Kidney (tissue), 14 donors: ENCODE data around the gene CMPK1. TPM values are rescaled to one million over a fixed set of nuclear protein-coding genes. Genes with fewer than 3 reads are reported as not detected.

Source experiments
- DNase-seq, 5 donors: peaks; one replicate each; pipeline ENCODE4 v3.0.0-alpha.2; 2013 to 2020
- FAIRE-seq: peaks from 2 replicates; lab custom pipeline; 2012; peaks lifted over from hg19 to GRCh38; lab: Jason Lieb, UNC
- H3K27ac ChIP-seq, 2 donors: one replicate each; pipeline ENCODE4 v1.7.0; 2013; ENCODE audit warnings: low read depth in 2 of 2, low read length in 2 of 2, inconsistent platforms in 1 of 2
- H3K27me3 ChIP-seq: one replicate; pipeline ENCODE4 v1.7.1; 2013; ENCODE audit warnings: low read length, inconsistent platforms; ENCODE audit not compliant: control insufficient read depth, insufficient read depth
- H3K36me3 ChIP-seq, 3 donors: one replicate each; pipeline versions ENCODE4 v1.7.0 to v1.7.1; 2013; ENCODE audit warnings: low read length in 3 of 3, control low read depth in 1 of 3, inconsistent platforms in 1 of 3; ENCODE audit not compliant: insufficient read depth in 3 of 3, control insufficient read depth in 2 of 3
- H3K4me1 ChIP-seq, 3 donors: one replicate each; pipeline versions ENCODE4 v1.7.0 to v1.7.1; 2013; ENCODE audit warnings: low read length in 3 of 3, inconsistent platforms in 1 of 3, low read depth in 1 of 3; ENCODE audit not compliant: control insufficient read depth in 2 of 3, insufficient read depth in 2 of 3
- H3K4me3 ChIP-seq, 3 donors: one replicate each; pipeline versions ENCODE4 v1.7.0 to v1.8.1; 2013; ENCODE audit warnings: low read length in 3 of 3, control low read depth in 1 of 3, inconsistent platforms in 1 of 3
- H3K9ac ChIP-seq, 3 donors: one replicate each; pipeline versions ENCODE4 v1.7.0 to v1.7.1; 2013; ENCODE audit warnings: low read length in 3 of 3, control low read depth in 1 of 3, inconsistent platforms in 1 of 3
- H3K9me3 ChIP-seq, 3 donors: one replicate each; pipeline versions ENCODE4 v1.7.0 to v1.7.1; 2013; ENCODE audit warnings: low read length in 3 of 3, control low read depth in 1 of 3, inconsistent platforms in 1 of 3; ENCODE audit not compliant: control insufficient read depth in 2 of 3, insufficient read depth in 1 of 3
- CTCF ChIP-seq: IDR thresholded peaks from 3 replicates; pipeline ENCODE4 v1.5.1; 2012; ENCODE audit warnings: mild to moderate bottlenecking, moderate library complexity, borderline replicate concordance; ENCODE audit not compliant: insufficient read depth; ENCODE audit errors: extremely low read depth
- intact Hi-C: fragments of 100-400 bp; cut with DNase I; formaldehyde crosslinking; loops from one replicate; pipeline ENCODE4 v1.11.1; 2022
- polyA plus RNA-seq: library from polyadenylated mRNA; stranded (reverse); fragments of 350-450 nt; fragmentation: Illumina TruSeq; extraction: RNeasy Lipid Tissue Mini Kit (QIAGEN cat#74804); gene quantifications from one replicate; pipeline ENCODE4 v1.2.3, GENCODE V29; 2014; ENCODE audit warnings: low read depth, low replicate concordance; ENCODE audit not compliant: insufficient read depth
- total RNA-seq: library from RNA; stranded (reverse); fragmentation: NEBNext Ultra II Directional; extraction: Animal tissue kit (Norgen Biotek cat#: 25700); gene quantifications from one replicate; pipeline ENCODE4 v1.2.1, GENCODE V29; 2021
- donor health status: control.
- donor health status: control.
- donor health status: control.
- donor health status: control.
- donor health status: control.
- donor health status: DM: yes; HTN: yes; CAD: no.
- donor health status: Normal renal cell carcinoma (clear cell type).

The CMPK1 gene
- total and polyA plus RNA-seq, 2 donors from 2014 or later = 55.8 to 92.1 TPM

DNA sequence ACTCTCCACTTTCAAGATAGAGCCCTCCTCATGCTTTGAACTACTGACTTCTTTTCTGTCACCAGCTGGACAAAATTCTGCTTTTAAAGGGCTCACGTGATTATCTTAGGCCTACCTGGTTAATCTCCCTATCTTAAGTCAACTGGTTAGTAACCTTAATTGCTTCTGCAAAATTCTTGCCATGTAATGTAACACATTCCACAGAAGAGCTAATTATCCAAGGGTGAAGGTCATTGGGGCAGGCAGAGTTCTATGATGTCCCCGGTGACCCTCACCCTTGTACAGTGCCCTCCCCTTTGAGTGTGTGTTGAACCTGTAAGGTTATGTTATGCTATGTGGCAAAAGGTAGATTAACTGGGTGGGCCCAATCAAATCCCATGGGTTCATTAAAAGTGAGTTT is 57.3 kb downstream of the CMPK1 start:
- H3K9ac ChIP-seq = no peak overlapping the region
- no peak for DNase-seq
- FAIRE-seq = no peak
- H3K4me1 ChIP-seq = peaks cover 0 to 3% (median 0%) of the 10 kb centered on the region in 3 donors
- TF ChIP-seq CTCF = no peak
- no peak overlapping the region for H3K27ac ChIP-seq
- H3K4me3 ChIP-seq = no peak overlapping the region
- no peaks in the 10 kb centered on the region for H3K9me3 ChIP-seq
- intact Hi-C loops = no loop called here
- no peaks in the 10 kb centered on the region for H3K36me3 ChIP-seq
- no peaks in the 10 kb centered on the region for H3K27me3 ChIP-seq

GRCh38 chr1:47393141-47393540 is 59.6 kb downstream of the CMPK1 start:
- H3K4me1 ChIP-seq = peaks cover 0 to 3% (median 0%) of the 10 kb centered on the region in 3 donors
- intact Hi-C loops = no loop called here
- H3K9ac ChIP-seq = no peak overlapping the region
- no peaks in the 10 kb centered on the region for H3K36me3 ChIP-seq
- no peaks in the 10 kb centered on the region for H3K27me3 ChIP-seq
- DNase-seq = no peak
- H3K4me3 ChIP-seq = no peak overlapping the region
- no peak for TF ChIP-seq CTCF
- no peak overlapping the region for H3K27ac ChIP-seq
- no peak for FAIRE-seq
- H3K9me3 ChIP-seq = no peaks in the 10 kb centered on the region

DNA sequence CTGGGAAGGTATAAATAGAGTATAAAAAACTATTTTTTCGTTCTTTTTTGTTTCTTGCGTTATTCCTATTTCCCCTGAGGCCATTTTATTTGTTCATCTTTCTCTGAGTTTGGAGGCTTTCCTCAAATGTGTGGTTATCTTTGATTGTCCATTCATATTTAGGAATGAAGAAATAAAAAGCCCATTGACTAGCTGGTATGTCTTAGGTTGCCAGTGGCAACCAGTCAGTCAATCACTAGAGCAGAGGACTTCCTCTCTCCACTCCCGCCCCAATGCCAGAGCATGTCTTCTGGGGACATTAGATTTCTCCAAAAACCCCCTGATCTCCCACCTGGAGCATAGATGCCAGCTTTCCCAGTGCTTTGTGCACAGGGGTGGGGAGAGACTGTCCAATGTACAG is 61.8 kb downstream of the CMPK1 start:
- DNase-seq (no peak), FAIRE-seq (no peak)
- Histone ChIP-seq H3K27ac (no peak overlapping the region), H3K36me3 (no peaks in the 10 kb centered on the region), H3K4me3 (no peak overlapping the region), H3K4me1 (no peaks in the 10 kb centered on the region), H3K27me3 (no peaks in the 10 kb centered on the region), H3K9me3 (no peaks in the 10 kb centered on the region), H3K9ac (no peak overlapping the region)
- intact Hi-C loops = no loop called here
- no peak for TF ChIP-seq CTCF

DNA sequence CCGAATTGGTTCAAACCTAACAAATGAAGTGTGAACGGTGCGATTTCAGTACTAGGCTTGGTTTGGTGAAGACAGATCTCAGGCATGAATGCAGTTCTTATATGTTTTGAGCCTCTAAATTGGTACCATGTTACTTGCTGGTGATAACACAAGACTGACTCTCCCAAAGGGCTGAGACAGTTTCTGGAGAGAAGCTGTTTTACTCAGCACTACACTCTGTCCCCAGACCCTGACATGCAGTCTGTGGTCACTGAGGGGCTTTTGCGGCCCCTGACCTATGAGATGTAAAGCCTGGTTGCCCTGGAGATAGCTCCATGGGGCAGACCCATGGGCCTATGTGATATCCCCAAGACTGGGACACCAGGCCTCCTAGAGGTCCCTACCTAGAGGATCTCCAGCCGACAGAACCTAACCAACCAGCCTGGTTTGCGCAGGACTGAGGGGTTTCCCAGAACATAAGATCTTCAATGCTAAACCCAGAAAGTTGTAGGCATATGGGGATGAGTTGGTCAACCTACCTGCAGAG is 63.1 kb downstream of the CMPK1 start:
- FAIRE-seq (no peak), DNase-seq (no peak)
- no peak overlapping the region for H3K9ac ChIP-seq
- no peaks in the 10 kb centered on the region for H3K9me3 ChIP-seq
- no peak overlapping the region for H3K27ac ChIP-seq
- no peaks in the 10 kb centered on the region for H3K4me1 ChIP-seq
- no peak overlapping the region for H3K4me3 ChIP-seq
- no peaks in the 10 kb centered on the region for H3K36me3 ChIP-seq
- intact Hi-C loops = no loop called here
- H3K27me3 ChIP-seq = no peaks in the 10 kb centered on the region
- TF ChIP-seq CTCF = no peak
